H1 (cell line): ENCODE measurements around the gene PAAF1. TPM values are rescaled to one million over a fixed set of nuclear protein-coding genes. Genes with fewer than 3 reads are reported as not detected.

Experiments used
- CTCF ChIA-PET: fragments of 300-600 bp; sonication (Branson Sonifier 250); formaldehyde crosslinking; loops from one replicate; lab custom pipeline; 2021; ENCODE audit not compliant: partially characterized antibody; lab: Charles Lee
- POLR2A ChIA-PET: fragments of 300-600 bp; sonication (Branson Sonifier 250); formaldehyde crosslinking; loops from one replicate; lab custom pipeline; 2021; ENCODE audit warnings: inconsistent platforms; ENCODE audit not compliant: partially characterized antibody; lab: Charles Lee
- DNase-seq, 2 experiments: peaks; one replicate each; pipeline versions ENCODE4 v3.0.0 to v3.0.0-alpha.2; 2010 to 2022; ENCODE audit warnings: low spot score in 2 of 2, low read depth in 1 of 2, mixed read lengths in 1 of 2
- FAIRE-seq: peaks from 2 replicates; lab custom pipeline; 2011; peaks lifted over from hg19 to GRCh38; lab: Jason Lieb, UNC
- H2AFZ ChIP-seq: 2 replicates; pipeline ENCODE4 v1.8.1; 2012; ENCODE audit warnings: low read length, inconsistent platforms
- H2AK5ac ChIP-seq: 2 replicates; pipeline ENCODE4 v1.6.1; 2013; ENCODE audit warnings: low read depth, low read length
- H2BK120ac ChIP-seq: replicated peaks from 2 replicates; pipeline ENCODE3; 2013; ENCODE audit warnings: low read depth, low read length, inconsistent platforms
- H2BK12ac ChIP-seq: 2 replicates; pipeline ENCODE4 v1.6.1; 2013; ENCODE audit warnings: low read depth, low read length
- H2BK15ac ChIP-seq: 2 replicates; pipeline ENCODE4 v1.6.1; 2013; ENCODE audit warnings: low read length
- H2BK20ac ChIP-seq: 2 replicates; pipeline ENCODE4 v1.6.1; 2013; ENCODE audit warnings: low read length
- H2BK5ac ChIP-seq: 2 replicates; pipeline ENCODE4 v1.6.1; 2013; ENCODE audit warnings: low read depth, low read length
- H3K14ac ChIP-seq: 2 replicates; pipeline ENCODE4 v1.6.1; 2013; ENCODE audit warnings: inconsistent platforms; ENCODE audit not compliant: insufficient read length
- H3K18ac ChIP-seq: 2 replicates; pipeline ENCODE4 v1.6.1; 2013; ENCODE audit warnings: low read length; ENCODE audit errors: extremely low read depth
- H3K23ac ChIP-seq: 2 replicates; pipeline ENCODE4 v1.6.1; 2013; ENCODE audit warnings: inconsistent platforms; ENCODE audit not compliant: insufficient read length
- H3K23me2 ChIP-seq: 2 replicates; pipeline ENCODE4 v1.6.1; 2013; ENCODE audit warnings: low read depth, low read length
- H3K27ac ChIP-seq: 2 replicates; pipeline ENCODE4 v1.6.1; 2011; ENCODE audit warnings: low read depth, low read length, inconsistent platforms
- H3K27me3 ChIP-seq, 4 experiments: replicated peaks in 1 of 4; 1 replicate in 1 of 4; 2 replicates in 3 of 4; pipeline versions ENCODE4 v1.6.1 to v1.8.1; 2011 to 2013; ENCODE audit warnings: low read length in 3 of 4, mild to moderate bottlenecking in 3 of 4, inconsistent platforms in 2 of 4, mixed read lengths in 2 of 4, moderate library complexity in 1 of 4; ENCODE audit not compliant: control insufficient read depth in 3 of 4, insufficient read depth in 3 of 4; ENCODE audit errors: extremely low read depth in 1 of 4
- H3K36me3 ChIP-seq, 4 experiments: 2 replicates each; pipeline versions ENCODE4 v1.6.1 to v1.8.1; 2011 to 2013; ENCODE audit warnings: mild to moderate bottlenecking in 4 of 4, low read length in 3 of 4, moderate library complexity in 2 of 4, control low read depth in 1 of 4, inconsistent platforms in 1 of 4; ENCODE audit not compliant: insufficient read depth in 4 of 4, control insufficient read depth in 2 of 4
- H3K4ac ChIP-seq: replicated peaks from 2 replicates; pipeline ENCODE3; 2013; ENCODE audit warnings: low read length, low read depth, mixed read lengths, inconsistent platforms; ENCODE audit not compliant: insufficient read length
- H3K4me1 ChIP-seq, 4 experiments: replicated peaks in 1 of 4; 1 replicate in 1 of 4; 2 replicates in 3 of 4; pipeline versions ENCODE4 v1.6.1 to v1.8.1; 2011 to 2013; ENCODE audit warnings: low read length in 3 of 4, inconsistent platforms in 2 of 4, mixed read lengths in 1 of 4; ENCODE audit not compliant: insufficient read depth in 4 of 4, control insufficient read depth in 3 of 4
- H3K4me2 ChIP-seq, 2 experiments: 2 replicates each; pipeline versions ENCODE4 v1.6.1 to v1.8.1; 2011 to 2013; ENCODE audit warnings: low read depth in 2 of 2, low read length in 2 of 2, control low read depth in 1 of 2, inconsistent platforms in 1 of 2, mild to moderate bottlenecking in 1 of 2; ENCODE audit not compliant: insufficient read depth in 1 of 2
- H3K4me3 ChIP-seq, 4 experiments: fragments of 200-600, 300-600 bp in 1 of 4; sonication (generic), shearing (Covaris generic), sonication (Bioruptor Twin) in 1 of 4; 2 replicates each; pipeline versions ENCODE4 v1.5.1 to v1.8.1; 2011 to 2016; ENCODE audit warnings: low read length in 4 of 4, low read depth in 3 of 4, control low read depth in 2 of 4, inconsistent platforms in 2 of 4, mild to moderate bottlenecking in 2 of 4, mixed read lengths in 1 of 4, moderate library complexity in 1 of 4; ENCODE audit not compliant: insufficient read depth in 2 of 4; ENCODE audit errors: extremely low read depth in 1 of 4
- H3K56ac ChIP-seq: replicated peaks from 2 replicates; pipeline ENCODE3; 2013; ENCODE audit warnings: low read depth, mild to moderate bottlenecking, mixed read lengths, low read length, inconsistent platforms; ENCODE audit not compliant: insufficient read length
- H3K79me1 ChIP-seq: 2 replicates; pipeline ENCODE4 v1.6.1; 2013; ENCODE audit warnings: low read depth, low read length, control low read depth
- H3K79me2 ChIP-seq, 2 experiments: 2 replicates each; pipeline versions ENCODE4 v1.6.1 to v1.8.1; 2012 to 2013; ENCODE audit warnings: low read length in 2 of 2, mild to moderate bottlenecking in 2 of 2, inconsistent platforms in 1 of 2; ENCODE audit not compliant: insufficient read depth in 2 of 2, control insufficient read depth in 1 of 2
- H3K9ac ChIP-seq, 4 experiments: replicated peaks in 1 of 4; 1 replicate in 1 of 4; 2 replicates in 3 of 4; pipeline versions ENCODE4 v1.6.1 to v1.8.1; 2011 to 2013; ENCODE audit warnings: low read depth in 3 of 4, low read length in 3 of 4, control low read depth in 2 of 4, mild to moderate bottlenecking in 2 of 4, moderate library complexity in 2 of 4, inconsistent platforms in 1 of 4; ENCODE audit errors: extremely low read depth in 1 of 4
- H3K9me3 ChIP-seq, 2 experiments: 2 replicates each; pipeline versions ENCODE4 v1.6.1 to v1.8.1; 2012 to 2013; ENCODE audit warnings: mild to moderate bottlenecking in 2 of 2, moderate library complexity in 2 of 2, control low read depth in 1 of 2, inconsistent platforms in 1 of 2, low read depth in 1 of 2, low read length in 1 of 2, mixed read lengths in 1 of 2; ENCODE audit not compliant: insufficient read depth in 2 of 2
- H4K20me1 ChIP-seq, 2 experiments: replicated peaks in 1 of 2; 2 replicates each; pipeline versions ENCODE3 to v1.8.1; 2011 to 2013; ENCODE audit warnings: inconsistent platforms in 2 of 2, low read length in 2 of 2, mild to moderate bottlenecking in 1 of 2; ENCODE audit not compliant: insufficient read depth in 2 of 2, control insufficient read depth in 1 of 2
- H4K5ac ChIP-seq: 2 replicates; pipeline ENCODE4 v1.6.1; 2013; ENCODE audit warnings: low read length, low read depth, mixed read lengths, inconsistent platforms; ENCODE audit not compliant: insufficient read length
- H4K8ac ChIP-seq: 2 replicates; pipeline ENCODE4 v1.8.0; 2013; ENCODE audit warnings: mild to moderate bottlenecking, moderate library complexity, low read length, inconsistent platforms; ENCODE audit not compliant: insufficient read depth; ENCODE audit errors: extremely low read depth
- H4K91ac ChIP-seq: replicated peaks from 2 replicates; pipeline ENCODE3; 2013; ENCODE audit warnings: low read length, mixed read lengths, inconsistent platforms; ENCODE audit not compliant: insufficient read length
- EGR1 ChIP-seq: IDR thresholded peaks from 2 replicates; pipeline ENCODE4 v1.6.1; 2011; ENCODE audit warnings: low read depth, low read length, borderline replicate concordance
- HDAC6 ChIP-seq: IDR thresholded peaks from one replicate; pipeline ENCODE4 v1.7.1; 2012; ENCODE audit warnings: low read depth, mild to moderate bottlenecking, inconsistent platforms, low read length, moderate library complexity
- NANOG ChIP-seq: IDR thresholded peaks from 2 replicates; pipeline ENCODE4 v1.6.1; 2011; ENCODE audit warnings: low read length, low read depth, mild to moderate bottlenecking, inconsistent platforms; ENCODE audit not compliant: insufficient read depth, poor library complexity, severe bottlenecking
- POLR2AphosphoS5 ChIP-seq: IDR thresholded peaks from 2 replicates; pipeline ENCODE4 v1.6.1; 2011; ENCODE audit warnings: low read depth, low read length
- RXRA ChIP-seq: IDR thresholded peaks from 2 replicates; pipeline ENCODE4 v1.6.1; 2011; ENCODE audit warnings: low read depth, mild to moderate bottlenecking, low read length, moderate library complexity; ENCODE audit not compliant: insufficient read depth
- TBP ChIP-seq: IDR thresholded peaks from 2 replicates; pipeline ENCODE4 v1.6.1; 2011; ENCODE audit warnings: low read depth, low read length, improper control_type of control experiment
- WGBS, 2 experiments: shearing (Covaris generic) in 1 of 2; methylation state at CpG; one replicate each; pipeline versions ENCODE4 v1.1.6 to v1.1.7; 2013 to 2015; ENCODE audit warnings: low lambda C conversion rate in 2 of 2, mixed read lengths in 2 of 2, inconsistent platforms in 1 of 2, low coverage in 1 of 2, missing lambda C conversion rate in 1 of 2; ENCODE audit not compliant: insufficient replicate concordance in 2 of 2, insufficient coverage in 1 of 2, insufficient read length in 1 of 2; ENCODE audit errors: extremely low coverage in 1 of 2, missing lambda C conversion rate in 1 of 2; 5-methylcytosine and 5-hydroxymethylcytosine counted together
- polyA plus RNA-seq, 7 experiments: library from polyadenylated mRNA; depleted of rRNA in 3 of 7; stranded (reverse) in 5 of 7; unstranded in 2 of 7; fragments of >200 nt in 5 of 7; fragments of 200-250 nt in 2 of 7; gene quantifications; 1 replicate in 5 of 7; 2 replicates in 1 of 7; 4 replicates in 1 of 7; pipeline versions ENCODE4 v1.2.1 to v1.2.3, GENCODE V29; 2011 to 2013; ENCODE audit warnings: missing spikeins in 2 of 7, mixed read lengths in 2 of 7
- total RNA-seq: library from RNA; stranded (reverse); fragmentation: NEBNext Ultra II Directional; extraction: Animal tissue kit (Norgen Biotek cat#: 25700); gene quantifications from 2 replicates; pipeline ENCODE4 v1.2.1, GENCODE V29; 2021

Gene PAAF1
- total and polyA plus RNA-seq, 2 of the 8 experiments (the other 6 are each of a cell fraction or from before 2014, with no cell fraction given), result 24.4 to 28.8 TPM

- no peak overlapping the region for H2AFZ ChIP-seq
- no peaks in the 10 kb centered on the region for H3K27me3 ChIP-seq
- no peak overlapping the region for H4K5ac ChIP-seq
- H3K27ac ChIP-seq, result no peak overlapping the region
- no peak overlapping the region for H2BK120ac ChIP-seq
- H3K23ac ChIP-seq, result no peak overlapping the region
- H3K9ac ChIP-seq, result no peak overlapping the region
- ChIA-PET POLR2A (interaction anchor here (0.7 kb wide), 1 partner anchor 65 kb away, joined by 3 read pairs; no protein-coding TSS in a partner anchor), CTCF (interaction anchor here (0.6 to 2.3 kb wide), 3 partner anchors 10 to 1638 kb away, joined by 3 to 9 read pairs (median 4); no protein-coding TSS in a partner anchor)
- H3K23me2 ChIP-seq, result no peaks in the 10 kb centered on the region
- no peak overlapping the region for H3K4me3 ChIP-seq
- H3K4me2 ChIP-seq, result no peak overlapping the region
- H3K56ac ChIP-seq, result no peak overlapping the region
- H3K4me1 ChIP-seq, result no peaks in the 10 kb centered on the region
- no peak overlapping the region for H4K8ac ChIP-seq
- H2AK5ac ChIP-seq, result no peak overlapping the region
- no peak overlapping the region for H2BK15ac ChIP-seq
- FAIRE-seq (no peak), DNase-seq (no peak)
- H3K9me3 ChIP-seq, result no peaks in the 10 kb centered on the region
- no peak overlapping the region for H3K14ac ChIP-seq
- H2BK12ac ChIP-seq, result no peak overlapping the region
- H3K79me2 ChIP-seq, result no peaks in the 10 kb centered on the region; a peak in 1 of 4 replicates
- no peaks in the 10 kb centered on the region for H4K20me1 ChIP-seq
- no peak for TF ChIP-seq EGR1
- no peak for TF ChIP-seq HDAC6
- TF ChIP-seq NANOG, result no peak
- TF ChIP-seq RXRA, result no peak
- TF ChIP-seq TBP, result no peak
- TF ChIP-seq POLR2AphosphoS5, result no peak
- no peak overlapping the region for H2BK5ac ChIP-seq
- H4K91ac ChIP-seq, result no peak overlapping the region
- H3K36me3 ChIP-seq, result peaks cover 2 to 21% (median 10%) of the 10 kb centered on the region in 4 experiments; a peak in 6 of 8 replicates
- WGBS, 2 experiments, result 87% methylated on average over 4 of the region's 4 CpGs; no CpG with 5 or more reads in 1 of the 2 experiments
- H2BK20ac ChIP-seq, result no peak overlapping the region
- no peak overlapping the region for H3K4ac ChIP-seq
- no peak overlapping the region for H3K18ac ChIP-seq
- no peaks in the 10 kb centered on the region for H3K79me1 ChIP-seq
Measured at GRCh38 chr11:73921180-73921579, 44.4 kb downstream of the PAAF1 start.
